ENCODE measurements around the gene LIMK1. TPM values are rescaled to one million over a fixed set of nuclear protein-coding genes. Genes with fewer than 3 reads are reported as not detected.
A peak's percentile ranks its signal among the peaks of the same experiment; 100 is the strongest.

Gene LIMK1
- total RNA-seq, 1 experiment from 2014 or later, result 56.3 TPM

DNA sequence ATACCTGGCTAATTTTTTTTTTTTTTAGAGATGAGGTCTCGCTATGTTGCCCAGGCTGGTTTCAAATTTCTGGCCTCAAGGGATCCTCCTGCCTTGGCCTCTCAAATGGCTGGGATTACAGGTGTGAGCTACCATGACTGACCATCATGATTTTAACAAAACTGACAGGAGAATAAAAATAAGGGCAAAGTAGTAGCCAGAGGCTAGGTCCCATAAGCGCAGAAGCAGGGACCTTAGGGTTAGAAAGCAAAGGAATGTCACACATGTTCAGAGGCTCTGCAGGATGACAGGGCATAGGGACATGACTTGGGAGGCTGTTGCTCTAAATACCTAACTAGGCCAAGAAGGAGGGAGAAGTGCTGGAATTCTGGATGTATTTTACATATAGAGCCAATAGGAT, 5.1 kb upstream of the LIMK1 start:
- Histone ChIP-seq H3K9me3 (ENCODE audit: control insufficient read depth in 1 of 2, insufficient read depth in 1 of 2, low read depth in 1 of 2, low read length in 2 of 2) (no peaks in the 10 kb centered on the region), H3K9me2 (ENCODE audit: insufficient read depth) (no peaks in the 10 kb centered on the region), H2AFZ (ENCODE audit: low read depth, low read length, poor library complexity, severe bottlenecking) (no peak overlapping the region), H3K36me3 (ENCODE audit: control insufficient read depth in 1 of 2, insufficient read depth in 2 of 2, low read length in 2 of 2) (no peaks in the 10 kb centered on the region), H3K4me1 (ENCODE audit: control insufficient read depth in 1 of 2, insufficient read depth in 2 of 2, low read length in 2 of 2) (peaks cover 31 to 38% of the 10 kb centered on the region in 2 experiments), H3K4me2 (ENCODE audit: low read length) (peak overlapping the region; percentile 54), H3K4me3 (replicated peaks in 1 of 2; ENCODE audit: low read depth in 1 of 2, low read length in 2 of 2) (no peak overlapping the region), H3K27ac (ENCODE audit: low read depth, low read length) (peak overlapping the region; percentile 73), H3K27me3 (ENCODE audit: insufficient read depth, low read length) (no peaks in the 10 kb centered on the region), H4K20me1 (ENCODE audit: insufficient read depth) (no peaks in the 10 kb centered on the region), H3K9ac (ENCODE audit: low read length) (peak overlapping the region; percentile 13), H3K79me2 (ENCODE audit: insufficient read depth, low read length) (no peaks in the 10 kb centered on the region)
- POLR2A ChIA-PET, result interaction anchor here (1.5 kb wide), 1 partner anchor 96 kb away, joined by 5 read pairs; the partner anchor contains the start of gene EIF4H
- RAD21 ChIA-PET (ENCODE audit: low non-redundant PET in 1 of 2, low total read pairs in 2 of 2, uncharacterized antibody in 2 of 2, unreplicated experiment in 2 of 2), result no interaction called here
- no TSS peak for BruUV-seq (replicated peaks)
- TF ChIP-seq CEBPB (IDR thresholded peaks at IDR 0.05; ENCODE audit: low read depth) (no peak), RAD21 (IDR thresholded peaks at IDR 0.05; ENCODE audit: low read depth) (no peak), ELF1 (IDR thresholded peaks at IDR 0.05; ENCODE audit: borderline replicate concordance, low read depth) (no peak), SRF (IDR thresholded peaks at IDR 0.05; ENCODE audit: low read depth) (no peak), FOSL1 (IDR thresholded peaks at IDR 0.05; ENCODE audit: low read depth) (no peak), EZH2 (IDR thresholded peaks at IDR 0.05) (no peak), EGR1 (IDR thresholded peaks at IDR 0.05; ENCODE audit: low read depth) (no peak), ZFX (IDR thresholded peaks at IDR 0.05) (no peak), CBX3 (IDR thresholded peaks at IDR 0.05; ENCODE audit: low read depth) (no peak), POLR2A (IDR thresholded peaks at IDR 0.05; ENCODE audit: borderline replicate concordance, extremely low read depth, insufficient read depth, insufficient read length) (no peak)
- TF ChIP-seq, protein P1, sequence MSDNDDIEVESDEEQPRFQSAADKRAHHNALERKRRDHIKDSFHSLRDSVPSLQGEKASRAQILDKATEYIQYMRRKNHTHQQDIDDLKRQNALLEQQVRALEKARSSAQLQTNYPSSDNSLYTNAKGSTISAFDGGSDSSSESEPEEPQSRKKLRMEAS (IDR thresholded peaks at IDR 0.05), result no peak
- TF ChIP-seq, protein P2, sequence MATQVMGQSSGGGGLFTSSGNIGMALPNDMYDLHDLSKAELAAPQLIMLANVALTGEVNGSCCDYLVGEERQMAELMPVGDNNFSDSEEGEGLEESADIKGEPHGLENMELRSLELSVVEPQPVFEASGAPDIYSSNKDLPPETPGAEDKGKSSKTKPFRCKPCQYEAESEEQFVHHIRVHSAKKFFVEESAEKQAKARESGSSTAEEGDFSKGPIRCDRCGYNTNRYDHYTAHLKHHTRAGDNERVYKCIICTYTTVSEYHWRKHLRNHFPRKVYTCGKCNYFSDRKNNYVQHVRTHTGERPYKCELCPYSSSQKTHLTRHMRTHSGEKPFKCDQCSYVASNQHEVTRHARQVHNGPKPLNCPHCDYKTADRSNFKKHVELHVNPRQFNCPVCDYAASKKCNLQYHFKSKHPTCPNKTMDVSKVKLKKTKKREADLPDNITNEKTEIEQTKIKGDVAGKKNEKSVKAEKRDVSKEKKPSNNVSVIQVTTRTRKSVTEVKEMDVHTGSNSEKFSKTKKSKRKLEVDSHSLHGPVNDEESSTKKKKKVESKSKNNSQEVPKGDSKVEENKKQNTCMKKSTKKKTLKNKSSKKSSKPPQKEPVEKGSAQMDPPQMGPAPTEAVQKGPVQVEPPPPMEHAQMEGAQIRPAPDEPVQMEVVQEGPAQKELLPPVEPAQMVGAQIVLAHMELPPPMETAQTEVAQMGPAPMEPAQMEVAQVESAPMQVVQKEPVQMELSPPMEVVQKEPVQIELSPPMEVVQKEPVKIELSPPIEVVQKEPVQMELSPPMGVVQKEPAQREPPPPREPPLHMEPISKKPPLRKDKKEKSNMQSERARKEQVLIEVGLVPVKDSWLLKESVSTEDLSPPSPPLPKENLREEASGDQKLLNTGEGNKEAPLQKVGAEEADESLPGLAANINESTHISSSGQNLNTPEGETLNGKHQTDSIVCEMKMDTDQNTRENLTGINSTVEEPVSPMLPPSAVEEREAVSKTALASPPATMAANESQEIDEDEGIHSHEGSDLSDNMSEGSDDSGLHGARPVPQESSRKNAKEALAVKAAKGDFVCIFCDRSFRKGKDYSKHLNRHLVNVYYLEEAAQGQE (IDR thresholded peaks at IDR 0.05; ENCODE audit: low read depth), result no peak
- DNase-seq (ENCODE audit: low read depth, low spot score) (no peak), ATAC-seq (no peak)
- intact Hi-C loops (cut with micrococcal nuclease), result no loop called here
- CTCF ChIA-PET, result interaction anchor here (0.9 to 1.5 kb wide), 5 partner anchors 9 to 323 kb away, joined by 3 to 6 read pairs (median 5); no protein-coding TSS in a partner anchor

All from HCT116 (cell line).